ENCODE measurements around the gene C10orf88. TPM values are rescaled to one million over a fixed set of nuclear protein-coding genes. Genes with fewer than 3 reads are reported as not detected.

C10orf88 gene
- total and polyA plus RNA-seq, 2 of the 13 experiments (the other 11 are each of a cell fraction or from before 2014, with no cell fraction given), result 4.6 to 11.8 TPM

DNA sequence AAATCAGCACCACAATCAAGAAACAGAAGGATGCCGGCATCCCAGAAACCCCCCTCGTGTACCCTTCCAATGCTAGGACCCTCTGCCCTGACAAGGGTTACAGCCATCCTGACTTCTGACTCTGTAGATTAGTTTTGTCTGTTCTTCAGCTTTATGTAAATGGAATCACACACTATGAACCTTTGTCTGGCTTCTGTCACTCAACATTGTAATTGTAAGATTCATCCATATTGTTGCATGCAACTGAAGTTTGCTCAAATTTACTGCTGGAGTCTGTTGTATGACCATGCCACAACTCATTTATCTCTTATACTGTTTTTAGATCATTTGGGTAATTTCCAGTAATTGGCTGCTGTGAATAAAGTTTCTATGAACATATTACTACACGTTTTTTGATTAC, 46.1 kb upstream of the C10orf88 start:
- H3K36me3 ChIP-seq (replicated peaks in 1 of 2; ENCODE audit: control insufficient read depth in 1 of 2, insufficient read depth in 2 of 2, low read length in 2 of 2), result peaks cover 12 to 36% of the 10 kb centered on the region in 2 experiments
- TF ChIP-seq, protein P1, sequence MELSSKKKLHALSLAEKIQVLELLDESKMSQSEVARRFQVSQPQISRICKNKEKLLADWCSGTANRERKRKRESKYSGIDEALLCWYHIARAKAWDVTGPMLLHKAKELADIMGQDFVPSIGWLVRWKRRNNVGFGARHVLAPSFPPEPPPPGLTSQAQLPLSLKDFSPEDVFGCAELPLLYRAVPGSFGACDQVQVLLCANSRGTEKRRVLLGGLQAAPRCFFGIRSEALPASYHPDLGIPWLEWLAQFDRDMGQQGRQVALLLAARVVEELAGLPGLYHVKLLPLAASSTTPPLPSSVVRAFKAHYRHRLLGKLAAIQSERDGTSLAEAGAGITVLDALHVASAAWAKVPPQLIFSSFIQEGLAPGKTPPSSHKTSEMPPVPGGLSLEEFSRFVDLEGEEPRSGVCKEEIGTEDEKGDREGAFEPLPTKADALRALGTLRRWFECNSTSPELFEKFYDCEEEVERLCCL (CRISPR knock-in tag; IDR thresholded peaks at IDR 0.05; ENCODE audit: borderline replicate concordance), result no peak
- TF ChIP-seq KMT2B (CRISPR knock-in tag; IDR thresholded peaks at IDR 0.05) (no peak), MIER3 (CRISPR knock-in tag; IDR thresholded peaks at IDR 0.05; ENCODE audit: borderline replicate concordance) (no peak), HDAC6 (IDR thresholded peaks at IDR 0.05; ENCODE audit: low read depth, low read length) (no peak), KDM1A (CRISPR knock-in tag; IDR thresholded peaks at IDR 0.05) (no peak), FOXJ3 (CRISPR knock-in tag; IDR thresholded peaks at IDR 0.05; ENCODE audit: borderline replicate concordance) (no peak), ZNF709 (CRISPR knock-in tag; IDR thresholded peaks at IDR 0.05) (no peak), KAT2B (IDR thresholded peaks at IDR 0.05; ENCODE audit: borderline replicate concordance, low read depth, low read length) (no peak), NFE2L2 (IDR thresholded peaks at IDR 0.05; ENCODE audit: low read length) (no peak), HDAC2 (CRISPR knock-in tag; IDR thresholded peaks at IDR 0.05) (no peak), ZNF251 (CRISPR knock-in tag; IDR thresholded peaks at IDR 0.05) (no peak), CCDC6 (CRISPR knock-in tag; IDR thresholded peaks at IDR 0.05) (no peak), ZNF780A (CRISPR knock-in tag; IDR thresholded peaks at IDR 0.05) (no peak), ZNF660 (CRISPR knock-in tag; IDR thresholded peaks at IDR 0.05; ENCODE audit: borderline replicate concordance, low read depth) (no peak), FOXK2 (IDR thresholded peaks at IDR 0.05) (no peak), ZNF644 (CRISPR knock-in tag; IDR thresholded peaks at IDR 0.05; ENCODE audit: low read depth) (no peak), ZFP1 (CRISPR knock-in tag; IDR thresholded peaks at IDR 0.05) (no peak), ATM (IDR thresholded peaks at IDR 0.05; ENCODE audit: borderline replicate concordance) (no peak)
- TF ChIP-seq, protein P2, sequence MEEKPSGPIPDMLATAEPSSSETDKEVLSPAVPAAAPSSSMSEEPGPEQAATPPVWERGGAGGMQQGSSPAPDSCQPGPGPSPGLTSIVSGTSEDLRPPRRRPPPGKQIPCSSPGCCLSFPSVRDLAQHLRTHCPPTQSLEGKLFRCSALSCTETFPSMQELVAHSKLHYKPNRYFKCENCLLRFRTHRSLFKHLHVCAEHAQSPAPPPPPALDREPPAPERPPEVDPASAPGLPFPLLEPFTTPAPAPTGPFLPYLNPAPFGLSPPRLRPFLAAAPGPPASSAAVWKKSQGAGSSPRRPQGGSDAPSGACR (CRISPR knock-in tag; IDR thresholded peaks at IDR 0.05), result no peak
- TF ChIP-seq, protein P3, sequence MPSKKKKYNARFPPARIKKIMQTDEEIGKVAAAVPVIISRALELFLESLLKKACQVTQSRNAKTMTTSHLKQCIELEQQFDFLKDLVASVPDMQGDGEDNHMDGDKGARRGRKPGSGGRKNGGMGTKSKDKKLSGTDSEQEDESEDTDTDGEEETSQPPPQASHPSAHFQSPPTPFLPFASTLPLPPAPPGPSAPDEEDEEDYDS (CRISPR knock-in tag; IDR thresholded peaks at IDR 0.05), result no peak
- peaks cover 21% of the 10 kb centered on the region for H4K20me1 ChIP-seq (ENCODE audit: insufficient read depth, low read length)
- H3K9me3 ChIP-seq (ENCODE audit: low read length), result no peaks in the 10 kb centered on the region
- peaks cover 22% of the 10 kb centered on the region for H3K4me1 ChIP-seq (ENCODE audit: insufficient read depth, low read length)
- no peak for FAIRE-seq
- peaks cover 61% of the 10 kb centered on the region for H3K79me2 ChIP-seq (ENCODE audit: insufficient read depth, low read length)
- no peak overlapping the region for H3K4me2 ChIP-seq (ENCODE audit: low read depth, low read length)
- no peaks in the 10 kb centered on the region for H3K27me3 ChIP-seq (ENCODE audit: control insufficient read depth in 1 of 2, insufficient read depth in 2 of 2, low read length in 2 of 2)
- ChIA-PET POLR2A (interaction anchor here (2.2 kb wide), 1 partner anchor 8 kb away, joined by 9 read pairs; no protein-coding TSS in a partner anchor), CTCF (ENCODE audit: low intra/inter-chr PET ratio, low total read pairs) (no interaction called here)
- 97% methylated on average over 3 of the region's 3 CpGs for WGBS (ENCODE audit: low lambda C conversion rate)
- no peak overlapping the region for H3K4me3 ChIP-seq (replicated peaks in 1 of 3; ENCODE audit: insufficient read depth in 1 of 3, low read depth in 2 of 3, low read length in 3 of 3)
- in situ Hi-C loops (cut with HindIII; ENCODE audit: extremely low pct_ligation_motif_present, low pct_unique_long_range_greater_than_20kb), result no loop called here
- no peak overlapping the region for H3K27ac ChIP-seq (ENCODE audit: extremely low read length, insufficient read depth, low read length)
- no TSS peak for BruUV-seq (replicated peaks)
- no peak for ATAC-seq
- intact Hi-C loops (cut with micrococcal nuclease; ENCODE audit: unreplicated experiment), result no loop called here
- no peak overlapping the region for H3K9ac ChIP-seq (ENCODE audit: insufficient read depth, low read depth, low read length)
- no peak overlapping the region for H2AFZ ChIP-seq (ENCODE audit: low read length)
- DNase-seq (ENCODE audit: low spot score), result no peak

All from HepG2 (cell line).